ENCODE results near the gene PYCR2.
A peak's percentile ranks its signal among the peaks of the same experiment; 100 is the strongest.

The PYCR2 gene

GRCh38 chr1:225919906-225920305 is 4.1 kb downstream of the PYCR2 start:
- peak; percentile 97 for DNase-seq (ENCODE audit: low spot score)

- DNase-seq (ENCODE audit: low spot score), result no peak
Measured at GRCh38 chr1:225918280-225918679, 5.8 kb downstream of the PYCR2 start.

- no peak for DNase-seq (ENCODE audit: low spot score)
Measured at GRCh38 chr1:225917536-225917935, 6.5 kb downstream of the PYCR2 start.

GRCh38 chr1:225917101-225917500 is 6.9 kb downstream of the PYCR2 start:
- DNase-seq (ENCODE audit: low spot score), result no peak

- no peak for DNase-seq (ENCODE audit: low spot score)
Measured at GRCh38 chr1:225915538-225915991, 8.5 kb downstream of the PYCR2 start.

- no peak for DNase-seq (ENCODE audit: low spot score)
Measured at GRCh38 chr1:225914947-225915346, 9.1 kb downstream of the PYCR2 start.

GRCh38 chr1:225914391-225914790 is 9.7 kb downstream of the PYCR2 start:
- DNase-seq (ENCODE audit: low spot score), result no peak

- peak; percentile 65 for DNase-seq (ENCODE audit: low spot score)
Measured at GRCh38 chr1:225911191-225912130, 12.6 kb downstream of the PYCR2 start.

GRCh38 chr1:225909477-225909876 is 14.6 kb downstream of the PYCR2 start:
- no peak for DNase-seq (ENCODE audit: low spot score)

GRCh38 chr1:225908773-225909172 is 15.3 kb downstream of the PYCR2 start:
- DNase-seq (ENCODE audit: low spot score), result no peak

- DNase-seq (ENCODE audit: low spot score), result no peak
Measured at GRCh38 chr1:225908013-225908640, 15.9 kb downstream of the PYCR2 start.

GRCh38 chr1:225907341-225907740 is 16.7 kb downstream of the PYCR2 start:
- no peak for DNase-seq (ENCODE audit: low spot score)

- DNase-seq (ENCODE audit: low spot score), result no peak
Measured at GRCh38 chr1:225906467-225906866, 17.6 kb downstream of the PYCR2 start.

GRCh38 chr1:225903623-225904022 is 20.4 kb downstream of the PYCR2 start:
- DNase-seq (ENCODE audit: low spot score), result no peak

GRCh38 chr1:225899044-225899925 is 24.8 kb downstream of the PYCR2 start:
- no peak for DNase-seq (ENCODE audit: low spot score)

- no peak for DNase-seq (ENCODE audit: low spot score)
Measured at GRCh38 chr1:225897595-225898514, 26.2 kb downstream of the PYCR2 start.

GRCh38 chr1:225896937-225897549 is 27.0 kb downstream of the PYCR2 start:
- DNase-seq (ENCODE audit: low spot score), result no peak

- no peak for DNase-seq (ENCODE audit: low spot score)
Measured at GRCh38 chr1:225896494-225896893, 27.6 kb downstream of the PYCR2 start.

- DNase-seq (ENCODE audit: low spot score), result no peak
Measured at GRCh38 chr1:225892307-225892706, 31.7 kb downstream of the PYCR2 start.

- DNase-seq (ENCODE audit: low spot score), result no peak
Measured at GRCh38 chr1:225891229-225891972, 32.6 kb downstream of the PYCR2 start.
